ENCODE measurements around the gene PXYLP1. TPM values are rescaled to one million over a fixed set of nuclear protein-coding genes. Genes with fewer than 3 reads are reported as not detected.

Gene PXYLP1
- total and polyA plus RNA-seq, 9 of the 15 experiments (the other 6 are each of a cell fraction or from before 2014, with no cell fraction given) = 0.80 to 2.9 (median 1.3) TPM

GRCh38 chr3:141312354-141313092 lies 80.9 kb downstream of the PXYLP1 start (continued):
- no peak for TF ChIP-seq RBM15 (IDR thresholded peaks at IDR 0.05; ENCODE audit: insufficient read depth, low read length)
- peak; percentile 98 for TF ChIP-seq CLOCK (CRISPR knock-in tag; IDR thresholded peaks at IDR 0.05; ENCODE audit: borderline replicate concordance)
- peak; percentile 60; the same call in 1 of the 2 replicates for TF ChIP-seq ADNP (tag; IDR thresholded peaks at IDR 0.05)
- peak; percentile 91 for TF ChIP-seq JUNB (CRISPR knock-in tag; conservative IDR thresholded peaks at IDR 0.05)
- TF ChIP-seq HNRNPUL1 (IDR thresholded peaks at IDR 0.05; ENCODE audit: low read length) = no peak
- peak; percentile 100 for TF ChIP-seq ZNF766 (CRISPR knock-in tag; conservative IDR thresholded peaks at IDR 0.05)
- TF ChIP-seq RBFOX2 (IDR thresholded peaks at IDR 0.05; ENCODE audit: low read depth, low read length) = peak; percentile 42; the same call in 1 of the 2 replicates
- no peak for TF ChIP-seq SETDB1 (IDR thresholded peaks at IDR 0.05; ENCODE audit: low read length)
- TF ChIP-seq DDX20 (tag; IDR thresholded peaks at IDR 0.05; ENCODE audit: low read depth) = peak; percentile 99
- peak; percentile 99 for TF ChIP-seq BACH1 (tag; IDR thresholded peaks at IDR 0.05)
- peak; percentile 100 for TF ChIP-seq PTTG1 (tag; IDR thresholded peaks at IDR 0.05; ENCODE audit: low read depth)
- TF ChIP-seq PCBP2 (IDR thresholded peaks at IDR 0.05; ENCODE audit: low read depth, low read length, poor library complexity, severe bottlenecking) = no peak
- TF ChIP-seq TAL1 (IDR thresholded peaks at IDR 0.05) = peak; percentile 59
- TF ChIP-seq PML (IDR thresholded peaks at IDR 0.05; ENCODE audit: low read length) = no peak
- peak; percentile 100 for TF ChIP-seq ZNF395 (CRISPR knock-in tag; IDR thresholded peaks at IDR 0.05)
- no peak for TF ChIP-seq CBX1 (IDR thresholded peaks at IDR 0.05; ENCODE audit: low read depth)
- no peak for TF ChIP-seq ETS1 (conservative IDR thresholded peaks at IDR 0.05; ENCODE audit: control insufficient read depth, low read depth, low read length)
- TF ChIP-seq FOS (IDR thresholded peaks at IDR 0.05; ENCODE audit: extremely low read depth, insufficient read length) = no peak
- peak; percentile 100 for TF ChIP-seq MEF2D (tag; conservative IDR thresholded peaks at IDR 0.05; ENCODE audit: low read depth)
- peak in 1 of 2 experiments; percentile 84; a peak in 1 of 4 replicates for TF ChIP-seq MLLT1 (IDR thresholded peaks at IDR 0.05)
- peak; percentile 97 for TF ChIP-seq PHTF2 (CRISPR knock-in tag; IDR thresholded peaks at IDR 0.05)

All from K562 (cell line).